Femur (tissue), 1 donor: ENCODE measurements around the gene CELSR1.
"Not testable (repeated sequence)": the region's sequence is repeated elsewhere in the genome, so short reads cannot be mapped to it uniquely, and the experiment has no call there.

ENCODE experiments used
- DNase-seq: peaks from one replicate; pipeline ENCODE4 v3.0.0-alpha.2; 2017

Gene CELSR1

GRCh38 chr22:46533070-46533833, 4.2 kb downstream of the CELSR1 start:
- no peak for DNase-seq

- no peak for DNase-seq
Observed at GRCh38 chr22:46532416-46532815, 5.0 kb downstream of the CELSR1 start.

- DNase-seq, result peak; percentile 12
Observed at GRCh38 chr22:46531581-46532175, 5.7 kb downstream of the CELSR1 start.

- peak; percentile 27 for DNase-seq
Observed at GRCh38 chr22:46528121-46528610, 9.3 kb downstream of the CELSR1 start.

- no peak for DNase-seq
Observed at GRCh38 chr22:46526244-46526839, 11.1 kb downstream of the CELSR1 start.

- no peak for DNase-seq
Observed at GRCh38 chr22:46525389-46526243, 11.8 kb downstream of the CELSR1 start.

- no peak for DNase-seq
Observed at GRCh38 chr22:46524203-46524740, 13.1 kb downstream of the CELSR1 start.

- no peak for DNase-seq
Observed at GRCh38 chr22:46522797-46523196, 14.6 kb downstream of the CELSR1 start.

- DNase-seq, result no peak
Observed at GRCh38 chr22:46521994-46522393, 15.4 kb downstream of the CELSR1 start.

- no peak for DNase-seq
Observed at GRCh38 chr22:46520880-46521279, 16.5 kb downstream of the CELSR1 start.

- no peak for DNase-seq
Observed at GRCh38 chr22:46519377-46519776, 18.0 kb downstream of the CELSR1 start.

- DNase-seq, result no peak
Observed at GRCh38 chr22:46518542-46519325, 18.7 kb downstream of the CELSR1 start.

GRCh38 chr22:46518038-46518437, 19.4 kb downstream of the CELSR1 start:
- DNase-seq, result no peak

- DNase-seq, result no peak
Observed at GRCh38 chr22:46517255-46517761, 20.1 kb downstream of the CELSR1 start.

GRCh38 chr22:46516638-46517037, 20.8 kb downstream of the CELSR1 start:
- DNase-seq, result no peak

- not testable (repeated sequence) for DNase-seq
Observed at GRCh38 chr22:46516112-46516487, 21.3 kb downstream of the CELSR1 start.

- no peak for DNase-seq
Observed at GRCh38 chr22:46515208-46516111, 22.0 kb downstream of the CELSR1 start.

GRCh38 chr22:46514592-46515207, 22.7 kb downstream of the CELSR1 start:
- no peak for DNase-seq

- no peak for DNase-seq
Observed at GRCh38 chr22:46513908-46514550, 23.4 kb downstream of the CELSR1 start.

- no peak for DNase-seq
Observed at GRCh38 chr22:46512683-46513082, 24.7 kb downstream of the CELSR1 start.
